BLaER1 (cell line): ENCODE data around the gene UNC119B.
A peak's percentile ranks its signal among the peaks of the same experiment; 100 is the strongest.
"Not testable (repeated sequence)": the region's sequence is repeated elsewhere in the genome, so short reads cannot be mapped to it uniquely, and the experiment has no call there.

Source experiments
- H3K27ac ChIP-seq: shearing (Covaris generic); formaldehyde crosslinking; 2 replicates; pipeline ENCODE4 v1.8.1; 2022
- H3K27me3 ChIP-seq: shearing (Covaris generic); formaldehyde crosslinking; 2 replicates; pipeline ENCODE4 v1.8.1; 2022
- H3K36me3 ChIP-seq: shearing (Covaris generic); formaldehyde crosslinking; 2 replicates; pipeline ENCODE4 v1.8.1; 2022
- H3K4me1 ChIP-seq: shearing (Covaris generic); formaldehyde crosslinking; 2 replicates; pipeline ENCODE4 v1.8.1; 2022
- H3K4me2 ChIP-seq: shearing (Covaris generic); formaldehyde crosslinking; 2 replicates; pipeline ENCODE4 v1.8.1; 2022
- H3K4me3 ChIP-seq: shearing (Covaris generic); formaldehyde crosslinking; 2 replicates; pipeline ENCODE4 v1.8.1; 2022
- H3K9ac ChIP-seq: shearing (Covaris generic); formaldehyde crosslinking; 2 replicates; pipeline ENCODE4 v1.8.1; 2022
- H3K9me3 ChIP-seq: shearing (Covaris generic); formaldehyde crosslinking; 2 replicates; pipeline ENCODE4 v1.8.1; 2022
- H4K20me1 ChIP-seq: shearing (Covaris generic); formaldehyde crosslinking; 2 replicates; pipeline ENCODE4 v1.8.1; 2022
- Cebpa-rat ChIP-seq: shearing (Covaris generic); IDR thresholded peaks from 2 replicates; pipeline ENCODE4 v1.8.1; 2022

Gene UNC119B

DNA sequence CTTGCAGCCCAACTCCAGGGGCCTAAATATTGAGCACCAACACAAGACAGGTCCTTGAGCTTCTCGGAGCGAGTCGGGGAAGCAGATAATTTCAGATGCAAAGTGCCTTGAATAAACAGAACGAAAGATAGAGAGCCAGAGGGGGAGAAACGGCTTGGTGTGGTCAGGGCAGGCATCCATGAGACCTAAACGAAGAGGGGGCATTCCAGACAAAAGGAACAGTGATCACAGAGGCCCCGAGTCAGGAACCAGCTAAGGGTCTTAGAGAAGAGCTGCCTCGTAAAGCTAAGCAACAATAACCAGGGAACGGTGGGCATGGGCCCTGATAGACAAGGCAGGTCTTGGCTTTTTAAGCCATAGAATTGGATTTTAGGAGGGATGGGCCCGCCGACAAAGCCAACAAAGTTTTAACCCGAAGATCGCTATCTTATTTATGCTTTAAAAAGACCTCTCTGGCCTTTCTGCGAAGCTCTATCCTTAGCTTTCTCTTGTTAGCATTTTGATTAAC is 14.9 kb downstream of the UNC119B start:
- Histone ChIP-seq H3K36me3 (peaks cover 68% of the 10 kb centered on the region), H3K27me3 (no peaks in the 10 kb centered on the region), H3K4me3 (peak overlapping the region; percentile 69), H4K20me1 (peaks cover 37% of the 10 kb centered on the region), H3K27ac (no peak overlapping the region), H3K4me2 (peak overlapping the region; percentile 89), H3K9me3 (no peaks in the 10 kb centered on the region), H3K9ac (peak overlapping the region; percentile 81), H3K4me1 (peaks cover 34% of the 10 kb centered on the region)
- no peak for TF ChIP-seq Cebpa-rat

DNA sequence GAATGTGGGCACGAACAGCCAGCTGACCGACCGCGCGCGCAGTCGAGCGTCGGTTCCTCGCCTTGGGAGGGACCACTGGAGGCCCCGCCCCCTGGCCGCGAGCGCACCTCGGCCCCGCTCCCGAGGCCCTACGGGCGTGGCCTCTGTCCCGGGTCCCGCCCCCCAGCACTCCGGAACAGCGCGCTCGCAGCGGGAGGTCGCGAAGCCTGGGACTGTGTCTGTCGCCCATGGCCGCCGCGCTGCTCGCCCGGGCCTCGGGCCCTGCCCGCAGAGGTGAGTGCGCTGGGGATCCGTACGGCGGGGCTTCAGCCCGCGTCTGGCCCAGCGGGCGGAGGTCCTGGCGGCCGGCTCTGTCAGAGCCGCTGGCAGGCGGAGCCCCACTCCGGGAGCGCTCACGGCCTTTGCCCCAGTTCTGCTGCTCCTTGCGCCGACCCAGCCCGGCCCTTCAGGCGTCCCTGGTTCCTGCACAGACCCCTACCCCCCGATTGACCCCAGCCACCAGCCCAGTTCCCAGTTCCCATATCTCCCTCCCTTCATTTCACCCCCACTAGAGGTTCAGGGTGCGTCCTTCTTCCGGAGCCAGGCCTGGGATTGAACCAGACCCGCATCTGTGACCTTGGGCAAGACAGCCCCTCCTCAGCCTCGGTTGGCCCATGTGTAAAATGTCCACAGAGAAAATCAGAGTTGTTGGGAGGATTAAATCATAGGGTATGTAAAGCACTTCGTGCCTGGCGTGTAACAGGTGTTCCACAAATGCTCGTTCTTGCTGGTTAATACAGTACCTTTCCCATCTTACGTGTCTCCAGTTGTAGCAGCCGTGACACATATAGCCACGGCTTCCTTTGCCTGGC is 15.6 kb downstream of the UNC119B start, which contains the start of gene ACADS:
Gene ACADS (plus strand): TSS at position 168 of the 851 bp plus-strand sequence. CDS start 60 bp downstream, at position 228.
- Histone ChIP-seq H3K36me3 (peaks cover 68% of the 10 kb centered on the region), H3K4me3 (peak within 1 kb of the TSS; percentile 69), H3K4me1 (peaks cover 33% of the 10 kb centered on the region), H3K27me3 (no peaks in the 10 kb centered on the region), H4K20me1 (peaks cover 31% of the 10 kb centered on the region), H3K9ac (peak within 1 kb of the TSS; percentile 81), H3K27ac (peak within 1 kb of the TSS; percentile 64), H3K9me3 (no peaks in the 10 kb centered on the region), H3K4me2 (peak within 1 kb of the TSS; percentile 89)
- TF ChIP-seq Cebpa-rat: no peak

DNA sequence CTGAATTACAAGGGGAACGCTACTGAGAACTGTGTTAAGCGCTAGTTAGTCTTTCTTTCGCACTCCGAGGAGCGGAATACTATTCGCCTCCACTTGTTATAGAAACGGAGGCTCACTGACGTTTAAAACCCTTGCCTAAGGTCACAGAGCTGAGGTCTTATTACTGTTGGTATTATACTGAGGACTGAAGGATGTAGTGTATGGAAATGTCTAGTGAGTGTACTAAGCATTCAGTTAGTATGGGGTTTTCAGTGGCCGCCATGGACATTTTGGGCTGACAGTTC is 16.2 kb downstream of the UNC119B start:
- TF ChIP-seq Cebpa-rat: no peak
- Histone ChIP-seq H3K9ac (peak overlapping the region; percentile 81), H3K4me3 (peak overlapping the region; percentile 69)

DNA sequence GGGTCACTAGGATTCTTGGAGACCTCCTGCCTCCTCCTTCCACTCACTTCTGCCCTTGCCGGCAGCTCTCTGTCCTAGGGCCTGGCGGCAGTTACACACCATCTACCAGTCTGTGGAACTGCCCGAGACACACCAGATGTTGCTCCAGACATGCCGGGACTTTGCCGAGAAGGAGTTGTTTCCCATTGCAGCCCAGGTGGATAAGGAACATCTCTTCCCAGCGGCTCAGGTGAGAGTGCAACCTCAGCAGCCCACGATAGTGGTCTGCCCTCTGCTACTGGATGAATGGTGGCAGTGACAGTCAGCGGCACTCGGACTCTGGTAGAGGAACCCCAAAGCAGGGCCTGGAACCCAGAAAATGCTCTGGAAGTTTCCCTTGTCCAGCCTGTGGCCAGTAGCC is 16.7 kb downstream of the UNC119B start:
- no peak for TF ChIP-seq Cebpa-rat
- H3K4me3 ChIP-seq: no peak overlapping the region
- H3K36me3 ChIP-seq: peaks cover 63% of the 10 kb centered on the region
- H3K9me3 ChIP-seq: no peaks in the 10 kb centered on the region; the same call in 1 of the 2 replicates
- no peak overlapping the region for H3K4me2 ChIP-seq
- no peaks in the 10 kb centered on the region for H3K27me3 ChIP-seq
- H3K9ac ChIP-seq: no peak overlapping the region
- H3K27ac ChIP-seq: no peak overlapping the region
- H3K4me1 ChIP-seq: peaks cover 23% of the 10 kb centered on the region
- H4K20me1 ChIP-seq: peaks cover 20% of the 10 kb centered on the region

More for the DNA sequence above, 16.2 kb downstream of the UNC119B start:
- Histone ChIP-seq H3K36me3 (peaks cover 68% of the 10 kb centered on the region), H3K27me3 (no peaks in the 10 kb centered on the region), H3K4me1 (peaks cover 28% of the 10 kb centered on the region), H3K4me2 (peak overlapping the region; percentile 89), H3K27ac (no peak overlapping the region), H4K20me1 (peaks cover 25% of the 10 kb centered on the region), H3K9me3 (no peaks in the 10 kb centered on the region; the same call in 1 of the 2 replicates)

DNA sequence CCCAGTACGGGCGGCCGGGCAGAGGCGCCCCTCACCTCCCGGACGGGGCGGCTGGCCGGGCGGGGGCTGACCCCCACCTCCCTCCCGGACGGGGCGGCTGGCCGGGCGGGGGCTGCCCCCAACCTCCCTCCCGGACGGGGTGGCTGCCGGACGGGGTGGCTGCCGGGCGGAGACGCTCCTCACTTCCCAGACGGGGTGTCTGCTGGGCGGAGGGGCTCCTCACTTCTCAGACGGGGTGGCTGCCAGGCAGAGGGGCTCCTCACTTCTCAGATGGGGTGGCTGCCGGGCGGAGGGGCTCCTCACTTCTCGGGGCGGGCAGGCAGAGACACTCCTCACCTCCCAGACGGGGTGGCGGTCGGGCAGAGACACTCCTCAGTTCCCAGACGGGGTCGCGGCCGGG is 21.9 kb downstream of the UNC119B start:
- not testable (repeated sequence) for H3K4me3 ChIP-seq, H3K9me3 ChIP-seq, H4K20me1 ChIP-seq, H3K4me1 ChIP-seq, H3K9ac ChIP-seq, H3K4me2 ChIP-seq, H3K27ac ChIP-seq, H3K27me3 ChIP-seq
- peaks cover 48% of the 10 kb centered on the region for H3K36me3 ChIP-seq

DNA sequence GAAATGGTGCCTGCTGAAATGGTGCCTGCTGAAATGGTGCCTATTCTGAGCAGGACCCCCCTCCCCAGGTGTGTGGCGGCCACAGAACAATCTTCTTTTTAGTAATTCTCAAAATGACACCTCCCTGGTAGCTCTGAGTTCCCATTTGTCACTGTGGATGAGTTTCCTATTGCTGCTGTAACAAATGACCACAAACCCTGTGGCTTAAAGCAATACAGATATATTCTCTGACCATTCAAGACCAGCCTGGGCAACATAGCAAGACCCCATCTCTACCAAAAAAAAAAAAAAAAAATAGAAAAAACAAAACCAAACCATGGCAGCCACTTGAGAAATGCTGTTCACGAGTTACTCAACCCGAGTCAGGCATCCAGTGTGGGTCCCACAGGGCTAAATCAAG is 23.3 kb downstream of the UNC119B start:
- no peak for TF ChIP-seq Cebpa-rat
- Histone ChIP-seq H3K27ac (no peak overlapping the region), H3K9me3 (no peaks in the 10 kb centered on the region; the same call in 1 of the 2 replicates), H3K4me2 (no peak overlapping the region), H4K20me1 (no peaks in the 10 kb centered on the region), H3K4me1 (no peaks in the 10 kb centered on the region), H3K4me3 (no peak overlapping the region), H3K36me3 (peaks cover 41% of the 10 kb centered on the region), H3K9ac (no peak overlapping the region), H3K27me3 (no peaks in the 10 kb centered on the region)

DNA sequence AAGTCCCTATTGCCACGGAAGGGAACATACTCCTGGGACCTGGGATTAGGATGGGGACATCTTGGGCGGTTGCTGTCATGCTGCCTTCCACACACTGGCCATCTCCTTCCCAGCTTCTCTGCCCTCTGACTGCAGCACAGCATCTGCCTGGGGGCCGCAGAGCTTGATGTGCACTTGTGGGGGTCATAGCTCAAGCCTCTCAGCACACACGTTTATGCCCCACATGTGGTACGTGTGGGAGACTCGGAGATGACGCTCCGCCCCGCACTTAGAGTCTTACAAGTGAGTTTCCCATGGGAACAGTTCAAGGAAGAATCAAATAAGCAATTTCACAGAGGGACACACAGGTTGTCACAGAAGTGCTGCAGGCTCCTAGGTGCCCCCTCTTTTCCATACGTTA is 24.0 kb downstream of the UNC119B start:
- Histone ChIP-seq H3K9ac (no peak overlapping the region), H3K9me3 (no peaks in the 10 kb centered on the region; the same call in 1 of the 2 replicates), H3K27me3 (no peaks in the 10 kb centered on the region), H3K4me1 (peaks cover under 1% of the 10 kb centered on the region; the same call in 1 of the 2 replicates), H3K27ac (no peak overlapping the region), H3K4me2 (no peak overlapping the region), H3K36me3 (peaks cover 43% of the 10 kb centered on the region), H3K4me3 (no peak overlapping the region), H4K20me1 (no peaks in the 10 kb centered on the region)
- no peak for TF ChIP-seq Cebpa-rat

DNA sequence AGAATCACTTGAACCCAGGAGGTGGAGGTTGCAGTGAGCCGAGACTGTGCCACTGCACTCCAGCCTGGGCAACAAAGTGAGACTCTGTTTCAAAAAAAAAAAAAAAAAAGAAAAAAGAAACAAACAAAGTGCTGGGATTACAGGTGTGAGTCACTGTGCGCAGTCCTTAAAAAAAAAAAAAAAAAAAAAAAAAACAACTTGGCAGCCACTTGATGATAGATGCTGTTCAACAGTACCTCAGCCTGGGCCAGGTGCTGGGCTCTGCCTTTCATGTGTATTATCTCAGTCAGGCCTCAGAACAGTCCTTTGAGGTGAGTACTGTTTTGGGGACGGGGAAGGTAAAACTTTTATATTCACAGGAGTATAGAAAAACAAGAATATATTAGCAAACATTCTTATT is 24.9 kb downstream of the UNC119B start:
- H3K9ac ChIP-seq: no peak overlapping the region
- no peak overlapping the region for H3K4me3 ChIP-seq
- H3K4me1 ChIP-seq: peaks cover 8% of the 10 kb centered on the region; the same call in 1 of the 2 replicates
- H4K20me1 ChIP-seq: no peaks in the 10 kb centered on the region
- no peaks in the 10 kb centered on the region; the same call in 1 of the 2 replicates for H3K9me3 ChIP-seq
- no peak overlapping the region for H3K27ac ChIP-seq
- H3K27me3 ChIP-seq: no peaks in the 10 kb centered on the region
- H3K4me2 ChIP-seq: no peak overlapping the region
- peaks cover 40% of the 10 kb centered on the region for H3K36me3 ChIP-seq
- TF ChIP-seq Cebpa-rat: no peak

DNA sequence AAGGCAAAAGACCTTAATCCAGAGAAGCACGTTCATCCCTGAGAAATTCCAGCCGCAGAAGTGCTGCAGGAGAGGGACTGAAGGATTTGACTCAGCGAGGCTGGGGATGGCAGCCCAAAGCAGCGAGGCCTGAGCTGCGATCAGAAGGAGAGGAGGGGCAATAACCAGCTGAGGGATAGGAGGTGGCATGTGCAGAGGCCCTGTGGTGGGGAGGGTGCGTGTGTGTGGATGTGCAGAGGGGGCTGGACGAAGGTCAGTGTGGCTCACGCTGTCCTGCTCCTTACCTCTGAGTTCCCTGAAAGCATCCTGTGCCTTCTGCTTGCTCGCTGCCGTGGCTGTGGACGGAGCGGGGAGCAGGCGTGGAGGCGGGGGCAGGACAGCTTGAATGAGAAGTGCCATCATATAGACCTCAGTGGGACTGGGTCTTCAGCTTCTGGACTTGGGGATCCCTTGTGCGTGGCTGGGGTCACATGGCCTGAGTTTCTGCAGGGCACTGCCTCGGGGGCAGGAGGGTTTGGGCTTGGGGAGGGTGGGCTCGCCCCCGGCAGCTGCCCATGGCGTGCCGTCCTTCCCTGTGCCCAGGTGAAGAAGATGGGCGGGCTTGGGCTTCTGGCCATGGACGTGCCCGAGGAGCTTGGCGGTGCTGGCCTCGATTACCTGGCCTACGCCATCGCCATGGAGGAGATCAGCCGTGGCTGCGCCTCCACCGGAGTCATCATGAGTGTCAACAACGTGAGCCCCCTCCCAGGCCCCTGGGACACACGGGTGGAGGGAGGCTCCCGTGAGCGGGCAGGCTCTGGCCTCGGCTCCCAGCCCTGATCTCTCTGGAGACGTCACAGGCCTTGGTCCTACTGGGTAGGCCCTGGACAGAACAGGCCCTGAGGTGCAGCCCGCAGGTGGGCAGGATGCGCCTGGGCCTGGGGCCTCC is 26.4 kb downstream of the UNC119B start:
- Histone ChIP-seq H3K4me2 (no peak overlapping the region), H3K9me3 (no peaks in the 10 kb centered on the region; the same call in 1 of the 2 replicates), H3K27me3 (no peaks in the 10 kb centered on the region), H3K36me3 (peaks cover 28% of the 10 kb centered on the region), H3K27ac (no peak overlapping the region), H4K20me1 (no peaks in the 10 kb centered on the region), H3K9ac (no peak overlapping the region), H3K4me3 (no peak overlapping the region), H3K4me1 (peaks cover 9% of the 10 kb centered on the region)
- no peak for TF ChIP-seq Cebpa-rat
